SK-N-SH treated with all-trans-retinoic acid at 6 μM for 48 hours (cell line): ENCODE results near the gene PLA1A.

Experiments
- ARNTL ChIP-seq: fragments of 450-650 bp; formaldehyde crosslinking; IDR thresholded peaks from 2 replicates; pipeline ENCODE4 v1.5.0; 2020; ENCODE audit warnings: low read depth, mild to moderate bottlenecking, moderate library complexity, borderline replicate concordance
- BACH2 ChIP-seq: fragments of 250-450 bp; sonication (Bioruptor Pico); IDR thresholded peaks from 2 replicates; pipeline ENCODE4 v1.9.0; 2021; ENCODE audit warnings: mild to moderate bottlenecking, borderline replicate concordance
- ESRRG ChIP-seq: fragments of 250-450 bp; sonication (Bioruptor Pico); IDR thresholded peaks from 2 replicates; pipeline ENCODE4 v1.6.1; 2021; ENCODE audit warnings: mild to moderate bottlenecking
- OSR1 ChIP-seq: fragments of 250-450 bp; sonication (Bioruptor Pico); IDR thresholded peaks from 2 replicates; pipeline ENCODE4 v1.8.0; 2022; ENCODE audit warnings: moderate library complexity, mild to moderate bottlenecking, inconsistent platforms
- PPARA ChIP-seq: fragments of 250-450 bp; sonication (Bioruptor Pico); IDR thresholded peaks from 2 replicates; pipeline ENCODE4 v1.5.0; 2020; ENCODE audit warnings: mild to moderate bottlenecking, borderline replicate concordance
- RARB ChIP-seq: fragments of 250-450 bp; sonication (Bioruptor Pico); IDR thresholded peaks from 2 replicates; pipeline ENCODE4 v1.8.0; 2021; ENCODE audit warnings: mild to moderate bottlenecking, moderate library complexity
- ZC3H10 ChIP-seq: fragments of 250-450 bp; sonication (Bioruptor Pico); IDR thresholded peaks from 2 replicates; pipeline ENCODE4 v1.5.1; 2021; ENCODE audit warnings: mild to moderate bottlenecking, moderate library complexity
- ZFP3 ChIP-seq: fragments of 250-450 bp; sonication (Bioruptor Pico); IDR thresholded peaks from 2 replicates; pipeline ENCODE4 v1.5.0; 2020; ENCODE audit warnings: mild to moderate bottlenecking, moderate library complexity
- ZFP30 ChIP-seq: fragments of 450-650 bp; formaldehyde crosslinking; IDR thresholded peaks from 2 replicates; pipeline ENCODE4 v1.5.0; 2022; ENCODE audit warnings: mild to moderate bottlenecking, moderate library complexity
- ZNF70 ChIP-seq: fragments of 450-650 bp; formaldehyde crosslinking; IDR thresholded peaks from 2 replicates; pipeline ENCODE4 v1.5.0; 2020; ENCODE audit warnings: mild to moderate bottlenecking, moderate library complexity
- ZNF8 ChIP-seq: fragments of 450-650 bp; formaldehyde crosslinking; IDR thresholded peaks from 2 replicates; pipeline ENCODE4 v1.5.0; 2020; ENCODE audit warnings: mild to moderate bottlenecking, moderate library complexity
- TF ChIP-seq, protein P1 (sequence below): fragments of 250-450 bp; sonication (Bioruptor Pico); IDR thresholded peaks from 2 replicates; pipeline ENCODE4 v1.5.1; 2020; ENCODE audit warnings: low read depth, mild to moderate bottlenecking, moderate library complexity
- TF ChIP-seq, protein P2 (sequence below): fragments of 250-450 bp; sonication (Bioruptor Pico); IDR thresholded peaks from 2 replicates; pipeline ENCODE4 v1.8.0; 2020; ENCODE audit warnings: mild to moderate bottlenecking, moderate library complexity, borderline replicate concordance
- TF ChIP-seq, protein P3 (sequence below): fragments of 250-450 bp; sonication (Bioruptor Pico); IDR thresholded peaks from 2 replicates; pipeline ENCODE4 v1.8.0; 2021; ENCODE audit warnings: low read depth, mild to moderate bottlenecking, moderate library complexity, borderline replicate concordance

DNA sequence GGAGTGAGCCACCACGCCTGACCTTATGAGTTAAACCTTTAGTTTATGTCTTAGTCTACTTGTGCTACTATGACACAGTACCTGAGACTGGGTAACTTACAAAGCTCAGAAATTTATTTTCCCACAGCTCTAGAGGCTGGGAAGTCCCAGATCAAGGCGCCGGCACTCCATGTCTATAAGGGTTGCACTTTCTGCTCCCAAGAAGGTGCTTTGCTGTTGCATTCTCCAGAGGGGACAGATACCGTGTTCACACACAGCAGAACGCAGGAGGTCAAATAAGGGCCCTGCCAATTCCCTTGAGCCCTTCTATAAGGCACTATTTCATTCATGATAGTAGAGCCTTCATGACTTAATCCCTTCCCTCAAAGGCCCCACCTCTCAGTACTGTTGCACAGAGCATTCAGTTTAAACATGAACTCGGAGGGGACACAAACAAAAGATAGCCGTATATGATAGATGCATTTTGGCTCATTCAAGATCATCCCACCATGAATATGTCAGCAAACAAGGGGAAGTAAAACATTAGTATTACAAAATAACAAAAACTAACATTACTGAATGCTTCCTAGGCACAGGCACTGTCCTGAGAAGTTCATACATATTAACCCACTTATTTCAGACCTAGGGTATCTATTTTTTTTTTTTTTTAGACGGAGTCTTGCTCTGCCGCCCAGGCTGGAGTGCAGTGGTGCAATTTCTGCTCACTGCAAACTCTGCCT lies 26.5 kb downstream of the PLA1A start:
- no peak for TF ChIP-seq ZNF8 (CRISPR knock-in tag)
- TF ChIP-seq, protein P1, sequence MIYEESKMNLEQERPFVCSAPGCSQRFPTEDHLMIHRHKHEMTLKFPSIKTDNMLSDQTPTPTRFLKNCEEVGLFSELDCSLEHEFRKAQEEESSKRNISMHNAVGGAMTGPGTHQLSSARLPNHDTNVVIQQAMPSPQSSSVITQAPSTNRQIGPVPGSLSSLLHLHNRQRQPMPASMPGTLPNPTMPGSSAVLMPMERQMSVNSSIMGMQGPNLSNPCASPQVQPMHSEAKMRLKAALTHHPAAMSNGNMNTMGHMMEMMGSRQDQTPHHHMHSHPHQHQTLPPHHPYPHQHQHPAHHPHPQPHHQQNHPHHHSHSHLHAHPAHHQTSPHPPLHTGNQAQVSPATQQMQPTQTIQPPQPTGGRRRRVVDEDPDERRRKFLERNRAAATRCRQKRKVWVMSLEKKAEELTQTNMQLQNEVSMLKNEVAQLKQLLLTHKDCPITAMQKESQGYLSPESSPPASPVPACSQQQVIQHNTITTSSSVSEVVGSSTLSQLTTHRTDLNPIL (CRISPR knock-in tag) = no peak
- TF ChIP-seq ZFP3 (CRISPR knock-in tag) = no peak
- TF ChIP-seq, protein P2, sequence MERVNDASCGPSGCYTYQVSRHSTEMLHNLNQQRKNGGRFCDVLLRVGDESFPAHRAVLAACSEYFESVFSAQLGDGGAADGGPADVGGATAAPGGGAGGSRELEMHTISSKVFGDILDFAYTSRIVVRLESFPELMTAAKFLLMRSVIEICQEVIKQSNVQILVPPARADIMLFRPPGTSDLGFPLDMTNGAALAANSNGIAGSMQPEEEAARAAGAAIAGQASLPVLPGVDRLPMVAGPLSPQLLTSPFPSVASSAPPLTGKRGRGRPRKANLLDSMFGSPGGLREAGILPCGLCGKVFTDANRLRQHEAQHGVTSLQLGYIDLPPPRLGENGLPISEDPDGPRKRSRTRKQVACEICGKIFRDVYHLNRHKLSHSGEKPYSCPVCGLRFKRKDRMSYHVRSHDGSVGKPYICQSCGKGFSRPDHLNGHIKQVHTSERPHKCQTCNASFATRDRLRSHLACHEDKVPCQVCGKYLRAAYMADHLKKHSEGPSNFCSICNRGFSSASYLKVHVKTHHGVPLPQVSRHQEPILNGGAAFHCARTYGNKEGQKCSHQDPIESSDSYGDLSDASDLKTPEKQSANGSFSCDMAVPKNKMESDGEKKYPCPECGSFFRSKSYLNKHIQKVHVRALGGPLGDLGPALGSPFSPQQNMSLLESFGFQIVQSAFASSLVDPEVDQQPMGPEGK (CRISPR knock-in tag) = no peak
- no peak for TF ChIP-seq OSR1 (CRISPR knock-in tag)
- no peak for TF ChIP-seq ZNF70
- no peak for TF ChIP-seq ZFP30
- no peak for TF ChIP-seq ESRRG (CRISPR knock-in tag)
- TF ChIP-seq RARB (CRISPR knock-in tag) = no peak
- TF ChIP-seq PPARA (CRISPR knock-in tag) = no peak
- TF ChIP-seq ZC3H10 (CRISPR knock-in tag) = no peak
- no peak for TF ChIP-seq BACH2 (CRISPR knock-in tag)
- TF ChIP-seq, protein P3, sequence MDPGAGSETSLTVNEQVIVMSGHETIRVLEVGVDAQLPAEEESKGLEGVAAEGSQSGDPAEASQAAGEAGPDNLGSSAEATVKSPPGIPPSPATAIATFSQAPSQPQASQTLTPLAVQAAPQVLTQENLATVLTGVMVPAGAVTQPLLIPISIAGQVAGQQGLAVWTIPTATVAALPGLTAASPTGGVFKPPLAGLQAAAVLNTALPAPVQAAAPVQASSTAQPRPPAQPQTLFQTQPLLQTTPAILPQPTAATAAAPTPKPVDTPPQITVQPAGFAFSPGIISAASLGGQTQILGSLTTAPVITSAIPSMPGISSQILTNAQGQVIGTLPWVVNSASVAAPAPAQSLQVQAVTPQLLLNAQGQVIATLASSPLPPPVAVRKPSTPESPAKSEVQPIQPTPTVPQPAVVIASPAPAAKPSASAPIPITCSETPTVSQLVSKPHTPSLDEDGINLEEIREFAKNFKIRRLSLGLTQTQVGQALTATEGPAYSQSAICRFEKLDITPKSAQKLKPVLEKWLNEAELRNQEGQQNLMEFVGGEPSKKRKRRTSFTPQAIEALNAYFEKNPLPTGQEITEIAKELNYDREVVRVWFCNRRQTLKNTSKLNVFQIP = no peak
- TF ChIP-seq ARNTL = no peak
